CD4-positive, alpha-beta T cell treated with Interferon alpha-2 for 1 hour (primary cell): Measurements from ENCODE around the gene ADAMTSL2.

ENCODE experiments used
- DNase-seq, 2 donors: peaks; one replicate each; pipeline ENCODE4 v3.0.0-alpha.2; 2020 to 2022

ADAMTSL2 gene

DNA sequence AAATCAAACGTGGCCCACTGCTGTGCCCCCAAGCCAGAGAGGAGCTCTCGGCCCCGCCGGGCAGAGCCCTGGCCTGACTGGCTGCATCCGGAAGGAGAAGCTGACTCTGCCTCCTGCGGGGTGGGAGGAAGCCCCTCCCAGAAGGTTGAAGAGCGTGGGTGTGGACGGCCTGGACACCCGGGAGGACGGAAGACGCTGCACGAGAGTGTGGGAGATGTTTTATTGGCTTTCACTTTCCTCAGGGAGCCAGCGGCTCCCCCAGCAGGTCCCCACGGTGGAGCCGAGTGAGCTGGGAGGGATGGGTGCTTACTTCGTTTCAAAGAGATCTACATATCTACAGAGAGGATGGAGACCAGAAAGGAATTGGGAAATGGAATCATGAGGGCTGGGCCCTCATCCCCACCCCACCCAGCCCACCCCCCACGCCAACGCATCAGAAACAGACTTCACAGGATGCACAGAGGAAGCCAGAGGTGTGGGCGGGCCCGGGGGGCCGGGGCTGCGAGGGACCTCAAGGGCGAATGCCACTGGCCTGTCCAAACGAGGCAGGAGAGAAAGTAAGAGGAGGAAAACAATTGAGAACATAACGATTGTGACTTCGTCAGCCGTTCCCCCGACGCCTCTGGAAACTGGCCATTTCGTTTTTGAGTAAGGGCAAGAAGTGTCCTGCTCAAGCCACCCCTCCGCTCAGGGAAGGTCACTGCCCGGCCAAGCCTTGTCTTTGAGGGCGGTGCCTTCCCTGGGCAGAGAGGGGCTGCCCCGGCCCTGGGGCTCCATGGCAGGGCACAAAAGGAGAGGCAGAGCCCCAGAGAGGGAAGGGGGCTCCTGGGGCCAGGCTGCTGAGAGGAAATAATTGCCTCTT, 42.6 kb downstream of the ADAMTSL2 start:
- DNase-seq: no peak

DNA sequence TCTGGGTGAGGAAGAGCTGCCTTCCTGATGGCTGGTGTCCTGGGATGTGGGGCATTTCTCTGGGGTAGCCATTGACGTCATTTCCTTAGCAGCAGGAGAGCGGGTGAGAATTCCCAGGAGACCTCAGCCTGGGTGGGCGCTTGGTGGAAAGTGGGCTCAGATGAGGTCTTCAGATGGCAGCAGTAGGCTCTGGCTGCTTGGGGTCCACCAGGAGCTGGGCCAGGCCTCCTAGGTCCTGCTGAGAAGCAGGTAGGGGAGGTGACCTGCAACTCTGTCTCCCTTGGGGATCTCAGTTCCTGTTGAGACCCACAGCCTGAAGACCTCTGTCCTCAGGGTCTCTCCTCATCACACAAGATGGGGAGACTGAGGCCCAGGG, 43.2 kb downstream of the ADAMTSL2 start:
- no peak for DNase-seq

DNA sequence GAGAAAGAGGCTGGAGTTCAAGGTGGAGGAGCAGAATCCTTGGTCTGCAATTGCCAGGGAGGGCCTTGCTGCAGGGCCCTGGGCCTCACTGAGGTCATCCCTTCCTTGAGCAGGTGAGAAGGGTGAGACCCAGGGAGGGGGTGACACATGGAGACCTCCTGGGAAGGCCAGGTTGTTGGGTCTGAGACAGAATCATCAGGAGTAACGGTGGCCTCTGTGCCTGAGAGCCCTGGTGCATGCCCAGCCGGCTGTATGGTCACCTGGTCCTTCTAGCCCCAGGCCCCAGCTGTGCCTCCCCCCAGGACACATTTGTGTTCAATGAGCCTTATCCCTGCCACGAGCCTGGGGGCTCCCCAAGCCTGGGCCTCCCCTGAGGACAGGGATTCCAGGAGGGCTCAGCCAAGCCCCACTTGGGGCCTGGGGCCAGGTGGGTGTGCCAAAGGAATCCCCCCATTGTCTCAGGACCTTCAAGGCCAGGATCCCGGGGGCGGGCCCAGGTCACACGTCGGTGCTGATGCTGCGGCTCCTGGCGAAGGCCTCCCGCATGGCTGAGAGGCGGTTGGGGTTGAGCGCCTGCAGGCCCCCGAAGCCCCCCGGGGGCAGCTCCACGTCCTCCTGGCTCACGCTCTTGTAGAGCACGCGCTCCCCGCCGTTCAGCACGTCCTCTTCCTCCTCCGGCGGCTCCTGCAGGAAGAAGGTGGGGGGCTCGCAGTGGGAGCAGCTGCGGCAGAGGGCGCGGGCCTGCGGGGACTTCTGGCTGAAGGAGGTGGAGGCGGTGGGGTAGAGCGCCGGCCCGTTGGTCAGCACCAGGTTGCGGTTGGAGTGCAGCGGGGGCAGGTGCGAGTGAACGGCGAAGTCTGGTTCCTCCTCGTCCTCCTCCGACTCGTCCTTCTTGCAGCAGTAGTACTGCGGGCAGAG, 44.3 kb downstream of the ADAMTSL2 start:
- no peak for DNase-seq

DNA sequence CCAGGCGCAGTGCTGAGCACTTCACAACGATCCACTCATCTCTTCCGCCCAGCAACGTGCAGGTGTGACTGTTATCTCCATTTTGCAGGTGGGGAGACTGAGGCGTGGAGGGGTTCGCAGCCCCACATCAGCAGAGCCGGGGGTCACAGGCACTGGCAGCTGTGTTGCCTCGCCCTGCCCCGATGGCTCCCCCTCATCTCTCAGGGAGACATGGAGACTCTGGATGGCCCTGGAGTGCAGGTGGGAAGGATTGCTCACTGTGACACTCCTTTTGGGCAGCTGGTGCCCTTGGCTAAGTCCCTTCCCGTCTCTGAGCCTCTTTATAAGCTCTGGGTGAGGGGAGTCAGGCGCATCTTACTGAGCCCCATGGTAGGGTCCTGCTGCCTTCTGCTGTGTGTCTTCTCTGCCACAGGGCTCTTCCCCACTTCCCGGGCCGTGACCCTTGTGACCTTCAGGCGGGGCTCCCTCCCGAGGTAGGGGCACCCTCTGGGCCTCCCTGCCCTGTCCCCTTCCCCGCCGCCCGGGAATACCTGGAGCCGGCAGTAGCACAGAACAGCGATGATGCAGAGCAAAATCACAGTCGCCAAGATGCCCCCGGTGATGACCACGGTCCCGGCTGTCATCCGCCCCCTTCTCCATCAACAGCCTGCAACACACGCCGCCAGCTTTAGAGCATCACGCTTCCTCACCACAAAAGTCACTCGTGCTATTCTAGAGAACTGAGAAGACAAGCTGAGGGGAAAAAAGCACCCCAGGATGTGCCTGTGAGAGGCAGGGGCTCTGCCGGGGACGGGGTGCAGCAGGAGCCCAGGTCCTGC, 45.3 kb downstream of the ADAMTSL2 start:
- no peak for DNase-seq

DNA sequence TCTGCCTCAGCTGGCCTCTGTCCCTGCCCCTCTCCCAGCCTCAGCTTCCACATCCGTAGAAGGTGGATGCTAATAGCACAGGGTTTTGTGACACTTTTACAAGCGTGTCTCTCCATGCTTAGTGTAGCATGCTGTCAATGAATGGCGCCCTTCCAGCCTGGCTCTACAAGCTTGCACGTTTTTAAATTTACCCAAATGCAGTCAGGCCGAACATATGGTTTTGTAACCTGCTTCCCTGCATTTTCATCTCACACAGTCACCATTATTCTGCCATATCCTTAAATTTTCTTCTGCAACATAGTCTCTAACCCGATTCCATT, 45.9 kb downstream of the ADAMTSL2 start:
- no peak for DNase-seq

DNA sequence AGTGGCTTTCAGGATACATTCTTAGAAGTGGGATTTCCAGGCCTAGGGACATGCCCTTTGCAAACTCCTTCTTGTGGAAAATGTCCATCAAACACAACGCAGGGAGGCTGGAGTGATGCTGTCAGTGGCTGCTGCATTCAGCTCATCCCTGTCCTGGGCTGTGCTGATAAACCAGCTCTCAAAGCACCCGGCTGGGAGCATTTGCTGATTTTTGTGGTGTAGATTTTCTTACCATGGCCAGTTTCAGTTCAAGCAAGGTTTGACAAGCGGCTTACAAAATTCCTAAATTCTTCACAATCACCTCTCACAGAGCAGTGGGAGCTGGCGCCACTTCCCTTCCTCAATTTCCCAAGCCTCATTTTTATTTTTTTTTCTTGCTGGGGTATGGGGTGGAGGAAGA, 46.5 kb downstream of the ADAMTSL2 start:
- DNase-seq: no peak

DNA sequence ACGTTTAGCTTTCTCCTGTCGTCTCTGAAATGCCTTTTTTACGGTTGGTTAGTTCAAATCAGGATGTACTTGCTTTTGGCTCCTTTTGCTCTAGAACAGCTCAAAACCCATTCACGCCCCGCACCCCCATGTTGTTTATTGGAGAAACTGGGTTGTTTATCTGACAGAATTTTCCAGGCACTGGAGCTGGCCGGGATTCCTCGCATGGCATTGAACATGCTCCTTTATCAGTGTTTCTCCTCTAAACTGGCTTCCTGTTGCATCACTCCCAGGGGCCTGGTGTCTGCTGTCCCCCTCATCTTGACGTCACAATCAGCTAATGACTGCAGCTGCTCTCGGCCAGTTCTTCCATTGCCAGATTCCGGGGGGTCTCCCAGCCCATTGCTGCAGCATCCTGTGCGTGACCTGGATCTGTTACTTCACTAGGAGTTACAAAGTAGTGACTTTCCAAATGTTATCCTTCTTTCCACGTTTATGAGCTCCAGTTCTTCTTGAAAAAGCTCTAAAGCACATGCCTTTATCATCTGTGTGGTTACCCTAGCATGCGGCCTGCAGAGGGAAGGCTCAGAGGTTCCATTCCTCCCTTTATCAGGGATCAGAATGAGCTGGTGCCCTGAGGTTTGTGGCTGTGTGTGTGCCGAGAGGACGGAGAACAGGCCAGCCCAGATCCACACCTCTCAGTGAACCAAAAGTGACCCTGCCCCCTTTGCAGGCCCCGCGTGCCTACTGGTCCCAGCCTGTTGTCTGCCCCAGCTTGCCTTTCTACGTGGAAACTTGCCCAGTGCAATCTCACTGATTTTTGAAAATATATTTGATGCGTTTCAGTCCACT, 47.2 kb downstream of the ADAMTSL2 start:
- DNase-seq: no peak

DNA sequence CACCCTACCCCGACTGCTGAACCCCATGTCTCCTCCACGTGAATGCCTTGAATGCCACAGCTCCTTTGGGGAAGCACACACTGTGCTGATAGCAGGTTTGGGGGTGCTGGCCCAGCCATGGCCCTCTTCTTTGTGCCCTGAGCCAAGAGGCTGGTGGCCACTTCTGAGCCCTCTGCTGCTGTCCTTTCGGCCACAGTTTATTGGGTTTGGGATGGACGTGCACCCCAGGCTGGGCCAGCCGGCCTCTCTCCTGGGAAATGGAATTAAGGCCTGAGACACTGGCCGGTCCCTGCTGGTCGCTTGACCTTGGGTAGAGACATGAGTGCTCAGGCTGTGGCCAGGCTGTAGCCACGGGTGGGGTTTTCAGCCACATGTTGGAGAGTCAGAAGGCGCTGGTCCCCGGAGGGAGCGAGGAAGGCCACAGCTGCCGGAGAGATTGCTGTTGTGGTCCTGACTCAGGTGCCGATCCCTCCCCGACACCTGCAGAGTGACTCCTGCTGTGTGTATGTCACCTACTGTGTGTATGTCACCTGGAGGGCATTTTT, 48.1 kb downstream of the ADAMTSL2 start:
- no peak for DNase-seq

DNA sequence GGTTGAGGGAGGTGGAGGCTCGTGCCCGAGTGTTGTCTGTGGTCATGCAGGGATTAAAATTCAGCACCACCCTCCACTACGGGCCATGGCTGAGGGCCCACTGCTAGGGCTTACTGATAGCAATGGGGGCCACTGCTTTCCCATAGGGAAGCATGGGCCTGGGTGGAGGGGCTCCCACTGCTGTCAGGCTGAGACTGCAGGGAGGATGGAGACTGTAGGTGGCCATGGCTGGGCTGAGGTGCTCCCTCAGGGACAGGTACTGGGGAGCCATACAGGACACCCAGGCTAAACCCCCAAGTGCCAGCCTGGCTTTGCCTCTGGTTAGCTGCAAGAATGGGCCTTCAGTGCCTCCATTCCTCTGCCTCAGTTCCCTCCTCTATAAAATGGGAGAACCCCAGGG, 48.6 kb downstream of the ADAMTSL2 start:
- DNase-seq: no peak

DNA sequence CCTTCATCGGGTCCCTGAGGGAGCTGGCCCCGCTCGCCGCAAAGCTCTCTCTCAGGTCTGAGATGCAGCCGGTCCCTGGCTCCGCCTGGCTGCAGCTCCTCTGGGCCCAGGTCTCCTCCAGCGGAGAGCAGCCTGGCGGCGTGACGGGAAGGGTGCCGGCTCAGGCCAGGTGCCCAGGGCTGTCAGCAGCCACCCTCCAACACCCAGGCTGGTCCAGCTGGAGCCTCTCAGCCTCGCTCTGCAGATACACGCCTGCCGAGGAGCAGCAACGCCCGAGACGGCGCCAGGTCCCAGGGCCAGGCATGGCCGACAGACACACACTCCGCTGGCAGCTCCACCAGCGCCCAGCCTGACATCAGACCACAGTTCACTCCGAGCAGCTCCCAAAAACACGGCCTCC, 49.1 kb downstream of the ADAMTSL2 start:
- DNase-seq: no peak

DNA sequence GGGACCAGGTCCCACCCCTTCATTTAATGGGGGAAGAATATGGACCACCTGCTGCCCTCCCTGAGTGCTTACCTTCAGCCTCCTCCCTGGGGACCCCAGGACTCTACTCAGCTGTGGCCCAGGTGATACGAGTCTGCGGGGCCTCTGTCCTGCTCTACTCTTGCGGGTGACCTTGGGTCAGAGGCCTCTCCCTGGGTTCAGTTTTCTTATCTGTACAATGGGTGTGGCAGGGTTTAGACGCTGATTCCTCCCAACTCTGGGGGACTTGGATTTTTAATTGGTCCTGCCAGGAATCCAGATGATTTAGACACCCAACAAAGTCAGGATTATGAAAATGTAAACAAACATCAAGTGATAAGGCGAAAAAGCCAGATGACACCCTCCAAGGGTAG, 49.7 kb downstream of the ADAMTSL2 start:
- DNase-seq: no peak

DNA sequence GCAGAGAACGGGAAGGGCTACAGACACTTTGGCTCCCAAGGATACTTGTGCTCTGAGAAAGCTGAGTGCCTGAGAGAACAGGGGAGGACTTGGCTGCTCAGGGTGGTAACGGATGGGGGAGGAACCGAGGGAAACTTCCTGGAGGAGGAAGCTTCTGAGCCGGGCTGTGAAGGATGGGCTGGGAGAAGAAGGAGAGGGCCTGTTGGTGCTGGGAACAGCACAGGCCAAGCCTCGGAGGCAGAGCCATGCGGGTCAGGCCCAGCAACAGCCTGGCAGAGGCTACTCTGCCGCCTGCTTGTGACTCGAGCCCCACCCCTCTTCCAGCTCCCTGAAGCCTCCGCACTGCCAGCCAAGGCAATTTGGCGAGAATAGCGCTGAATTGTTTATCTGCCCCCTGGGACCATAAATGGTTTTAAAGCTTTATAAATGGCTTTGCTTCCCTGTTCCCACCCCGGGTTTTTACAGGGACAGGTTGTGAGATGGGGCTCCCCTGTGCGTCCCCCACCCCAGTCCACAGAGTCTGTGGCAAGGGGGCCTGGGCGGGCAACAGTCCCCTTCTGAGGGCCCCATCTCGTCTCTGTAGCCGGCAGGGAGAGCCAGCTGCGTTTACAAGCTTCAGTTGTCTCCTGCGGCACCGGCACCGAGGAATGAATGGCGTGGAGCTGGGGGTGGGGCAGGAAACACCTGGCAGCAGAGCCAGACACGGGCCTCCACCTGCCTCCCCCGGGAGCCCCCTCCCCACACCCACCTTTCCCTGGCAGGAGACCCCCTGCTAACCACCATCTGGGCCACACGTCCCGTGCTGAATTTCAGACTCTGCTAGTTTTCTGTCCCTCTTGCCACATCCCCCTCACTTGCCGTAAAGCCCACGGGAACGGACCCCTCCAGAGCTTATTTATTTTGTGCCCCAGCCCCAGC, 50.3 kb downstream of the ADAMTSL2 start:
- no peak for DNase-seq

DNA sequence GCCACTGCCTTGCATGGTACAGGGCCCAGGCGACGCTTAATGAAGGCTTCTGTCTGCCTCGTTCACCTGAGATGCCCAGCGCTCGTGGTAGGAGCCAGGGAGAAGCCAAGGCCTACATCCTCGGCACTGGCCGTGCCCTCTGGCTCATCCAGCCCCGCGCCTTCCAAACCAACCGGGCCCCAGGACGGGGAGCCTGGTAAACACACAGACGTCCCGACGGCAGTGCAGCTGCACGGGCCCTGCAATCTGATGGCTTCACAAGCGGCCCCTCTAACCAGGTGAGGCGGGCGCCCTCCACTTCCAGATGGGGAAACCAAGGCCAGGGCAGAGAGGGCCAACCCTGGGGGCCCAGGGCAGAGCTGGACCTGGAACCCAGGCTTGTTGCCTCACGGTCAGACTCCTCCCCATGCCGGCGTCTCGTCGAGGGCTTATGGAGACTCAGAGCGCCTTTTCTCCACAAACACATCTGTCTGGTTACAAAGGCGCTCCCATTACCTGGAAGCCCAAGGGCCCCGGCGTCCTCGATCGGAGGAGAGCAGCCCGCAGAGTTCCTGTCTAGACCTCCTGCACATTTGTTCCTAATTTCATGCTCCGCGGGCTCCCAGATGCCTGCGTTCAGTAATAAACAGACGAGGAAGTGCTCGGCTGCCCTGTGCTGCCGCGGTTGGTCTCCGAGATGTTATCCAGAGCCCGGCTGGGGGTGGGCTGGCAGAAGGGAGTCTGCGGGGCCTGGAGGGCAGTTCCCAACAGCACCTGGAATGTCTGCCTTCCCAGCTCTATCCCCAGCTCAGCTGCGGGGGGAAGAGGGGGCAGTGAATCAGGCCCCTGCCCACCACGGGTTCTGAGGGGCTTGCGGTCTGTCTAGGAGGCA, 51.2 kb downstream of the ADAMTSL2 start:
- DNase-seq: no peak

DNA sequence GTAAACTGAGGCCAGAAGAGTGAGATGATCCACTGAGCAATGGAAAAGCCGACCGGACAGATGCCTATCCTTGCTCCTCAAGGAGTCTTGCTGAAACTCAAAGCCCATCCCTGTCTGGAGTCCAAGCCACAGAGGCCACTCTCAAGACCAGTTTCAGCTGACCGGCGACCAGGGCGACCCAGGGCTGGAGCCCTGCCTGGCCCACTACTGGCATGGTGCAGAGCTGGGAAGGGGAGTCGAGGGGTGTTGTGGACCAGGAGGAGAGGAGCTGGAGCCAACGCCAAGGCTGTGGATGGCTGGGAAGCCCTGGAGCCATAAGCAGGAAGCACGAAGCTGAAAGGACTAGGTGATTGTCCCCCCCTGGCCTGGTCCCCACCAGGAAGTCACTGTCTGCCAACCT, 52.5 kb downstream of the ADAMTSL2 start:
- DNase-seq: no peak

DNA sequence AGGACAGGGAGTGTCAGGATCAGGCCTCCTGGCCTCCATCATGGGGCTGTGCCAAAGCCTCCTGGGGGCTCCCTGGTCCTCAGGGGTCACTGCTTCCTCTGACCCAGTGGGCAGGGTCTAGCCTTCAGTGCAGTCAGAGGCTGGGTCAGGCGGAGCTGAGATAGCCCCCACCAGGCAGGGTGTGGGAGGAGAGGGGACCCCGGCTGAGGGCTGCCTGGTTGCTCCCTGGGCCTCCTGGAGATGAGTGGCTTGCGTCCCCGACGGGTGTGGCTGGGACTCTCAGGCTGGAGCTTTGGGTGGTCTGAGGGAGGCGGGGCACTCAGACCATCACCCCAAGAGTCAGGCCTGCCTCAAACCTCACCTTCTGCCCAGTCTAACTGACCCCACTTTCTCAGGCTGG, 53.0 kb downstream of the ADAMTSL2 start:
- no peak for DNase-seq

DNA sequence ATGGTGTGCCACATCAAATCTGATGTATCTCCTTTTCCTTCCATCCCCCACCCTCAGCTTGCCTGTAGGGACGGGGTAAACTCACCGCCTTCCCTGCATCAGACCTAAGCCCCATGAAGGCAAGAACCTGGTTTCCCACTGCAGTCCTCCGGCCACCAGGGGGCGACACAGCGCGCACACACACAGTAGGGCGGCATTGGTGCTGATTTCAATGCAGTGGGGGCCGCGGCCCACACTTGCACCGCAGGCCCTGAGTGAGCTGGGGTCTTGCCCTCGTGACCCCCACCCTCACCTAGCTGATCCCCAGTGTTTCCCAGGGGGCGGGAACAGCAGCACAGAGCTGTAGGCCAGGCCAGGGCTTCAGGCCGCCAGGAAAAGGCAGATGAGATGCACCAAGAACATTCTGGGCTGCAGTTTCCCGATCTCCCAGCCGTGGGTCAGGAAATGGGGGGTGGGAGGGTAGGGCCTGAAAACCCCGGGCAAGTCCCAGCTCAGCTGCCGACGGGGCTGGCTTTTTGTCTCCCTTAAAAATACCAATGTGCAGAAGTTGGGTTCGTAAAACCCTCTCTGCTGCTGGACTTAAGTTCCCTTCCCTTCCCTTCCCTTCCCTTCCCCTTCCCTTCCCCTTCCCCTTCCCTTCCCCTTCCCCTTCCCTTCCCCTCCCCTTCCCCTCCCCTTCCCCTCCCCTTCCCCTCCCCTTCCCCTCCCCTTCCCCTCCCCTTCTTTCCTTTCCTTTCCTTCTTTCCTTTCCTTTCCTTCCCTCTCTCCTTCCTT, 55.1 kb downstream of the ADAMTSL2 start:
- DNase-seq: peak in 1 of 2 donors; percentile 44

DNA sequence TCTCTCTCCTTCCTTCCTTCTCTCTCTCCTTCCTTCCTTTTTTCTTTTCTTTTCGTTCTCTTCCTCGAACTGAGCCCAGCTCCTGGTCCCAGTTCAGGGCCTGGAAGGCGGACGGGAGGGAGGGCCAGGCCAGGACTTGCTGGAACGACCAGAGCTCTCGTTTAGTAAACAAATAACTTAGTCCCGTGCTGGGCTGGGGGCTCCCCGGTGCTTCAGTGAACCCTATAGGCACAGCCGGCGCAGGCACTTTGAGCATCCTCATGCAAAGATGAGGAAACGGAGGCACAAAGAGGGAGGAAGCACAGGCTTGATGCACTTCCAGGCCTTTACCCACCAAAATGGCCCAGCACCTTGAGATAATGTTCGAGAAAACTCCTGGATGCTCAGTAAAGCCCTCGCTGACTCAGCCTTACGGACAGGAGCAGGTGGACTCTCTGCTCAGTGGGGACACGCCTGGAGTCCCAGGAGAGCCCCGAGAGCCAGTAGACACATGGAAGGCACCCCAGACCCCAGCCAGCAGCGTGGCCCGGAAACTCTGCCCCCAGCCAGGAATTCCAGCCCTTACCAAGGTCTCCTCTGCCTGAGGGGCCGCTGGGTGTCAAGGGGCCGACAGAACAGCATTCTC, 55.8 kb downstream of the ADAMTSL2 start:
- no peak for DNase-seq

DNA sequence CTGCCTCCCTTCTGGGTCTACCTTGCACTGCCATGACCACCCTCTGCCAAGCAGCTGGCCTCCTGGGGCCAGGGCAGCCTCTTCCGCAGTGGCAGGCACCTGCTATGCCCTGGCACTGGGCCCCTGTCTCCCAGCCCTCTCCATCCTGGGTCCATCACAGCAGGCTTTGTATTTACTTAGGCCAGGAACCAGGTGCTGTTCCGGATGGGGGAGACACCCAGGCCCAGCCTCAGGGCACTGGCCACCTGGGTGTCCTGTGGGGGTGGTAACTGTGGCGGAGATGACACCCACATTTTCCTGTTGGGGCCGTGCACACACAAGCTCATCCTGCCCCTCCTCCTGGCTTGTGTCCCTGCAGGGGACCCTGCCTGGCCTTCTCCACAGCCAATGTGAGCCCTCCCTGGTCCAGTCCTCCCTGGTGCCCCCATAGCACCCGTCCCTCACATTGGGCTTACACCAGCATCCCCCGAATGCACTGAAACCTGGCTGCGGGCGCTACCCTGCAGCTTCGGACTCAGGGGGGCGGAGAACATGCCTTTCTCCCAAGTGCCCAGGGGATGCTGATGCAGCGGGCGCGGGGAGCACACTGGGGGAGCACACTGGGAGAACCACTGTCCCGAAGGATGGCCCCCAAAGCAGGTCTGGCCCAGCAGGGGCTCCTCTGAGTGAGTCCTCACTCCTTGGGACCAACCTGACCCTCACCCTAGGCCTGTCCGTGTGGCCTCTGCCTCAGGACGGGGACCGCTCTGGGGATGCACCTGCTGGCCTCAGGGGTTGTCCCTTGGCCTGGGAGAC, 56.8 kb downstream of the ADAMTSL2 start:
- DNase-seq: no peak
